LNCAP (cell line): ENCODE data around the gene B3GNT9.

Experiments
- TF ChIP-seq, protein P1 (sequence below): fragments of 450-650 bp; IDR thresholded peaks from 2 replicates; pipeline ENCODE4 v1.5.1; 2017; ENCODE audit warnings: mild to moderate bottlenecking

B3GNT9 gene

DNA sequence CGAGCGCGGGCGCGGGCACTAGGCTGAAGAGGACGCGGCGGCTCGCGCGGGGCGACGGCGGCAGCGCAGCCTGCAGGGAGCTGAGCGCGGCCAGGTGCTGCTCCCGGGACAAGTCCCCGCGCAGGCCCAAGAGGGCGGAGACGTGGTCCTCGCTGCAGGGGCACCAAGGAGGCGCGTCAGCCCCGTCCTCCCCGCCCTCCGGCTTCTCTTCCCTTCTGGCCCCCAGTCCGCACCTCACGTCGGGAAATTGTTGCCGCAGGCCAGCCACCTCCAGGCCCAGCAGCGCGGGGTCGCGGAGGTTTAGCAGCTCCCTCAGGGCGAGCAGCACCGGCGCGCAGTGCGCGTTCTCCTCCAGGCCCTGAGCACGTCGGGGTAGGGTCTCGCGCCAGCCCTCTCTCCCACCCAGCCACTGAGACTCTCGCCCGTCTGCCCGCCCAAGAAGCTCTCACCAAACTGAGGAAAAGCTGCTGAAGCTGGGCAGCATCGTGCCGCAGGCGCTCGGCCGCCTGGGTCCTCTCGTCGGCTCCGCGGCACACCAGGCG is 33.7 kb upstream of the B3GNT9 start:
- TF ChIP-seq, protein P1, sequence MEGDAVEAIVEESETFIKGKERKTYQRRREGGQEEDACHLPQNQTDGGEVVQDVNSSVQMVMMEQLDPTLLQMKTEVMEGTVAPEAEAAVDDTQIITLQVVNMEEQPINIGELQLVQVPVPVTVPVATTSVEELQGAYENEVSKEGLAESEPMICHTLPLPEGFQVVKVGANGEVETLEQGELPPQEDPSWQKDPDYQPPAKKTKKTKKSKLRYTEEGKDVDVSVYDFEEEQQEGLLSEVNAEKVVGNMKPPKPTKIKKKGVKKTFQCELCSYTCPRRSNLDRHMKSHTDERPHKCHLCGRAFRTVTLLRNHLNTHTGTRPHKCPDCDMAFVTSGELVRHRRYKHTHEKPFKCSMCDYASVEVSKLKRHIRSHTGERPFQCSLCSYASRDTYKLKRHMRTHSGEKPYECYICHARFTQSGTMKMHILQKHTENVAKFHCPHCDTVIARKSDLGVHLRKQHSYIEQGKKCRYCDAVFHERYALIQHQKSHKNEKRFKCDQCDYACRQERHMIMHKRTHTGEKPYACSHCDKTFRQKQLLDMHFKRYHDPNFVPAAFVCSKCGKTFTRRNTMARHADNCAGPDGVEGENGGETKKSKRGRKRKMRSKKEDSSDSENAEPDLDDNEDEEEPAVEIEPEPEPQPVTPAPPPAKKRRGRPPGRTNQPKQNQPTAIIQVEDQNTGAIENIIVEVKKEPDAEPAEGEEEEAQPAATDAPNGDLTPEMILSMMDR = no peak

DNA sequence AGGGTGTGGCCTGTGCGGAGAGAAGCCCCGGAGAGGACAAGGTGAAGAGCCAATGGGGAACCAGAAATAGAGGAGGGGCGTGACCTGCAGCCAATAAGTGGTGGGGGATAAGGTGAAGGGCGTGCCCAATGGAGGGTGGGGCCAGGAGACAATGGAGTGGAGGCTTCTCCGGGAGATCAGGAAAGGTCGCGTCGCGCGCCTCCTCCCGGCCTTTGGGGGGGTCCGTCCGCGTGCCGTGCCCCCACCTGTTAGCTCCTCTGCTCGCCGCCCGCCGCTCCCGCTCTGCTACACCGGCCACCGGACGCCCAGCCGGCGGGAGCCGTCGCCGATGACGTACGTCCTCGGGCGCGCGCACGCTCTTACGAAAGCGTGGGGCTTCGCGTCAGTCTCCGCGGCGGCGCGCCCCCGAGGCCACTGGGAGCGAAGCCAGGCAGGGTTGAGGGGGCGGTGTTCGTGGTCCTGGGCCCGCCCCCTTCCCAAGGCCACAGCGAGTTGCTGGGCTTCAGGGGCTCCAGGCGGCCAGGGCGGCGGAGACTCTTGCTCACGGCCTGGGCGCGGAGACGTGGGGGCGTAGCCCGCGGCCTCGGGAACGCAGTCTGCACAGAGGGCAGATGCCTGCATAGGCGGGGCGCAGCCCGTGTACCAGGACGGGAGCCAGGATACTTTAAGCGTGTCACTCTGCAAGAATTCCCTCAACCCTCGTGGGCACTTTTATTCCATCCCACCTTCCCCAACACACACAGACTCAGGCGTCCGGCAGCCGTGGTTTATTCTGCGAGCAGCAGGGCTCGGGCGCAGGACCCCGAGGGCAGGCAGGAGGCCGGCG is 33.0 kb upstream of the B3GNT9 start, which contains the start of gene MATCAP1:
TSS of gene MATCAP1 (minus strand) at position 337 of the 826 bp plus-strand sequence. CDS start 3,353 bp downstream, outside the sequence.
- TF ChIP-seq, protein P1 = no peak

DNA sequence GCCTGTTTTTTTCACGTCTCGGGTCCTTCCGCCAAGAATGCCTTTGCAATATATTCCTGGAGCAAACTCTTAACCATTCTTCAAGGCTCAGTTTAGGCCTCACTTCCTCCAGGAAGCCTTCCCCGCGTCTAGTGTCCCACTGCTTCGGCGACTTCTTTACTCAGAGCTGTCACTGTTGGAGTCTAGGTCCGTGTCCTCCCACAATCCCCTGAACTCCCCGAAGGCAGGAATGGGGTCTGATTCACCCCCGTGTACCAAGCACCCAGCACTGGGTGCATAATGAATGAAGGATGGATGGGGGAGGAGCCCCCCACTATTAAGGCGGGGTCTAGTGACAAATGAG is 32.5 kb upstream of the B3GNT9 start:
- TF ChIP-seq, protein P1 = no peak

DNA sequence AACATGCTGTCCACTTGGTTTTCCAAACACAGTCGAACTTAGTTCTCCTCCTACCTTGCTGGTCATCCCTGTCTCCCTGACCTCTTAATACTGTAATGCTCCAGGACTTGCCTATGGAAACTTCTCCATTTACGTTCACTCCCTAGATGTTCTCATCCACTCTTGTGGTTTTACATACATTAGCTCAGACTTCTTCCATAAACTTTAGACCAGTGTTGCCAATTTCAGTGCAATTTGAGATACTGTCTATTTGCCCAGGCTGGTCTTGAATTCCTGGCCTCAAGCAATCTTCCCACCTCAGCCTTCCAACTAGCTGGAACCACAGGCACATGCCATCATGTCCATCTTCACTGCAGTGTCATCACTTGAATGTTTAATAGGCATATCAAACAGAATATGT is 31.5 kb upstream of the B3GNT9 start:
- TF ChIP-seq, protein P1 = no peak

DNA sequence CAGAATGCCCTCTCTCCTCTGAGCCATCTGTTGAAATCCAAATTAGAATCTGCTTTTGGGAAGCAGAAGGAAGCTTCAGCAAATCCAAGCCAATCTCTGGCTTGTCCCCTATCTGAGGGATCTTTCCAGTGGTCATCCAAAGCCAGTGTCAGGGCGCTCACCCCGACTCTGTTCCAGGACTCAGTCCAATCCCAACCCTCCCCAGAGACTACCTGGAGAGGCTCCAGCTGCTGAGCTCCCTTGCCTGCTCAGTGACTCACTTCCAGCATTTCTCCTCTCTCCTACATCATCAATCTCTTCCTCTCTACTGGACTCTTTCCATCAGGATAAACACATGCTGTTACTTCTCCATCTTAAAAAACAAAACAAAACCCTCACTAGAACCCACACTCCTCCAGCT is 30.5 kb upstream of the B3GNT9 start:
- TF ChIP-seq, protein P1 = no peak

DNA sequence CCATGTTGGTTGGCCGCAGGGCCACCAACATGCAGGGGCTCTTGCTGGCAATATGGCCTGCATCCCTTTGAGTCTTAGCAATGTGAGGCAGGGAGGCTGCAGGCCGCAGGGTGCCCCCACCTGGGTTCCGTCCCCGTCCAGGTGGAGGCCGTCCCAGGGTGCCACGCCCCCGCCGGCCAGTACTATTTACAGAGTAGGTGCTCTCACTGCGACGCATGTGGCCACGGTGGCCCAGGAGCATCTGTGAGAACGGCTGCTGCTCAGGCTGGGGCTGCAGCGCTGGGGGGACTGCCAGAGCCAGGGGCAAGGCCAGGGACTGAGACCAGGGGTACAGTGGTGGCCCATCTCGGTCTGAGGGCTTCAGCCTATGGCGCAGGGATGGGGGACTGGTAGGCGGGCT is 29.4 kb upstream of the B3GNT9 start:
- TF ChIP-seq, protein P1 = no peak

DNA sequence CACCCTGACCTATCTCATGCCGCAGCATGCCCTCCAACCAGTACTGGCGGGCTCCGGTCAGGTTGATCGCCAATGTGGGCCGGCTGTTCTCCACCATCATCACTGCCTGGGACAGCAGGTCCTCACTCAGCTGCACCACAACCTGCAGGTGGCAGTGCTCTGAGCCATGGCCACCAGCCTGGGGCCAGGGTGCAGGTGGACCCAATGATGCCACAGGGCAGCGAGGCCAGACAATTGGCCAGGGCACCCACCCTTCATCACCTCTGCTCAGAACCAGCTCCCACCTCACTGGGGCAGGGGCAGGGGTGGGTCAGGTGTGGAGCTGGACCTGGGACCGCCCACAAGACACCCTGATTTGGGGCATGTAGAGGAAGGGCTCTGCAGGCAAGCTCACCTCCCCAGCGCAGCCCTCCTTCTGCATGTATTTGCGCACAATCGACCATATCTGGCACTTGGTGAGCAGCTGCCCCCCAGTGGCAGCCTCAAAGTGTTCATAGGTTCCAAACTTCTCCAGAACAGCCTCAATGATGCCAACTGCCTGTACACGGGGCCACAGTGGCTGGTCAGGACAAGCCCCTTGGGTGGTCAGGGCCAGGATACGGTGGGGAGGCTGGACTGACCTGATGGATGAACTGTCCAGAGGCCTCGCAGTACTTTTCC is 28.8 kb upstream of the B3GNT9 start:
- TF ChIP-seq, protein P1 = peak; percentile 33; the same call in 1 of the 2 replicates
